IMR-90 (cell line): Measurements from ENCODE around the gene RPGRIP1L. TPM values are rescaled to one million over a fixed set of nuclear protein-coding genes. Genes with fewer than 3 reads are reported as not detected.

Experiments used
- ATAC-seq: fragments of 200-7000 bp; cut with Tn5 transposase; 2 replicates; pipeline ENCODE4 v1.9.1; 2020; ENCODE audit warnings: low read depth, mild to moderate bottlenecking, moderate library complexity
- BruUV-seq: library from RNA; stranded (reverse); fragments of 400-500 nt; replicated peaks from 2 replicates; lab custom pipeline; 2021; lab: Mats Ljungman, UMichigan
- CTCF ChIA-PET: fragments of 300-600 bp; formaldehyde crosslinking; extraction: SDS; loops from one replicate; lab custom pipeline; 2021; ENCODE audit warnings: antibody characterized with exemption; lab: Yijun Ruan, JAX
- POLR2A ChIA-PET: fragments of 300-600 bp; sonication (Branson Sonifier 250); formaldehyde crosslinking; loops from one replicate; lab custom pipeline; 2022; ENCODE audit warnings: antibody characterized with exemption; ENCODE audit not compliant: unreplicated experiment; lab: Charles Lee
- DNase-seq: peaks from one replicate; pipeline ENCODE4 v3.0.0; 2013
- H2AFZ ChIP-seq: replicated peaks from 2 replicates; pipeline ENCODE3; 2013; ENCODE audit warnings: low read length, mild to moderate bottlenecking; ENCODE audit not compliant: poor library complexity
- H2AK5ac ChIP-seq: 2 replicates; pipeline ENCODE4 v1.6.1; 2013; ENCODE audit warnings: low read depth, low read length, inconsistent platforms
- H2AK9ac ChIP-seq: replicated peaks from 2 replicates; pipeline ENCODE3; 2013; ENCODE audit warnings: mild to moderate bottlenecking, low read depth, low read length, moderate library complexity; ENCODE audit not compliant: poor library complexity
- H2BK120ac ChIP-seq: 2 replicates; pipeline ENCODE4 v1.6.1; 2013; ENCODE audit warnings: low read depth, low read length, inconsistent platforms
- H2BK15ac ChIP-seq: 3 replicates; pipeline ENCODE4 v1.6.1; 2013; ENCODE audit warnings: low read depth, low read length, inconsistent platforms
- H2BK20ac ChIP-seq: 2 replicates; pipeline ENCODE4 v1.6.1; 2013; ENCODE audit warnings: low read depth, mild to moderate bottlenecking, inconsistent platforms, low read length, moderate library complexity
- H2BK5ac ChIP-seq: 2 replicates; pipeline ENCODE4 v1.6.1; 2013; ENCODE audit warnings: mild to moderate bottlenecking, low read depth, low read length, inconsistent platforms; ENCODE audit not compliant: poor library complexity, severe bottlenecking
- H3K14ac ChIP-seq: replicated peaks from 2 replicates; pipeline ENCODE4 v1.6.1; 2013; ENCODE audit warnings: low read depth, low read length, inconsistent platforms
- H3K18ac ChIP-seq: 2 replicates; pipeline ENCODE4 v1.6.1; 2013; ENCODE audit warnings: low read depth, low read length, control low read depth
- H3K23ac ChIP-seq: 2 replicates; pipeline ENCODE4 v1.6.1; 2013; ENCODE audit warnings: low read depth, low read length, inconsistent platforms
- H3K27ac ChIP-seq: 2 replicates; pipeline ENCODE4 v1.5.1; 2013; ENCODE audit warnings: mild to moderate bottlenecking, control low read depth, low read length; ENCODE audit not compliant: insufficient read depth
- H3K27me3 ChIP-seq: 2 replicates; pipeline ENCODE4 v1.6.1; 2013; ENCODE audit warnings: low read length; ENCODE audit not compliant: control insufficient read depth, insufficient read depth
- H3K36me3 ChIP-seq: 2 replicates; pipeline ENCODE4 v1.6.1; 2013; ENCODE audit warnings: low read length, mixed read lengths; ENCODE audit not compliant: control insufficient read depth, insufficient read depth
- H3K4ac ChIP-seq: 2 replicates; pipeline ENCODE4 v1.6.1; 2013; ENCODE audit warnings: low read depth, low read length, inconsistent platforms
- H3K4me1 ChIP-seq: 2 replicates; pipeline ENCODE4 v1.6.1; 2013; ENCODE audit warnings: low read length, mixed read lengths; ENCODE audit not compliant: control insufficient read depth, insufficient read depth
- H3K4me2 ChIP-seq: 2 replicates; pipeline ENCODE4 v1.6.1; 2013; ENCODE audit warnings: low read depth, mild to moderate bottlenecking, control low read depth, low read length, moderate library complexity
- H3K4me3 ChIP-seq: 2 replicates; pipeline ENCODE4 v1.5.1; 2013; ENCODE audit warnings: low read depth, mild to moderate bottlenecking, control low read depth, low read length, moderate library complexity; ENCODE audit not compliant: insufficient read depth
- H3K56ac ChIP-seq: 2 replicates; pipeline ENCODE4 v1.6.1; 2013; ENCODE audit warnings: low read length, inconsistent platforms; ENCODE audit not compliant: insufficient read depth; ENCODE audit errors: extremely low read depth
- H3K79me1 ChIP-seq, 2 experiments: 2 replicates each; pipeline ENCODE4 v1.6.1; 2013; ENCODE audit warnings: low read length in 2 of 2, inconsistent platforms in 1 of 2, low read depth in 1 of 2
- H3K9ac ChIP-seq: 2 replicates; pipeline ENCODE4 v1.6.1; 2013; ENCODE audit warnings: low read depth, low read length, control low read depth
- H3K9me1 ChIP-seq: 2 replicates; pipeline ENCODE4 v1.6.1; 2013; ENCODE audit warnings: low read length, inconsistent platforms; ENCODE audit not compliant: insufficient read depth
- H3K9me3 ChIP-seq: 2 replicates; pipeline ENCODE4 v1.6.1; 2013; ENCODE audit warnings: low read length; ENCODE audit not compliant: control insufficient read depth, insufficient read depth
- H4K20me1 ChIP-seq: 2 replicates; pipeline ENCODE4 v1.6.1; 2013; ENCODE audit warnings: low read length, inconsistent platforms; ENCODE audit not compliant: insufficient read depth
- H4K5ac ChIP-seq: 2 replicates; pipeline ENCODE4 v1.6.1; 2013; ENCODE audit warnings: mild to moderate bottlenecking, low read depth, low read length, control low read depth
- H4K8ac ChIP-seq, 2 experiments: 2 replicates each; pipeline ENCODE4 v1.6.1; 2013; ENCODE audit warnings: low read depth in 2 of 2, low read length in 2 of 2, control low read depth in 1 of 2, inconsistent platforms in 1 of 2
- H4K91ac ChIP-seq: 2 replicates; pipeline ENCODE4 v1.6.1; 2013; ENCODE audit warnings: low read depth, low read length, inconsistent platforms; ENCODE audit not compliant: insufficient read depth
- BHLHE40 ChIP-seq: fragments of 150-350 bp; IDR thresholded peaks from 2 replicates; pipeline ENCODE4 v1.6.1; 2016; ENCODE audit warnings: mild to moderate bottlenecking, low read depth, low read length
- CEBPB ChIP-seq: IDR thresholded peaks from 2 replicates; pipeline ENCODE4 v1.6.1; 2012; ENCODE audit warnings: low read depth, low read length, improper control_type of control experiment
- CHD1 ChIP-seq: IDR thresholded peaks from 2 replicates; pipeline ENCODE4 v1.6.1; 2012; ENCODE audit warnings: low read depth, low read length, improper control_type of control experiment
- CTCF ChIP-seq: conservative IDR thresholded peaks from 2 replicates; pipeline ENCODE4 v1.5.1; 2012; ENCODE audit warnings: mild to moderate bottlenecking, low read depth, low read length, improper control_type of control experiment
- ELK1 ChIP-seq: fragments of 150-350 bp; IDR thresholded peaks from 2 replicates; pipeline ENCODE4 v1.6.1; 2016; ENCODE audit warnings: low read depth, mild to moderate bottlenecking, low read length, moderate library complexity, borderline replicate concordance
- FOS ChIP-seq: fragments of 150-350 bp; IDR thresholded peaks from 2 replicates; pipeline ENCODE4 v1.6.1; 2016; ENCODE audit warnings: low read depth, low read length
- MAFK ChIP-seq: IDR thresholded peaks from 2 replicates; pipeline ENCODE4 v1.6.1; 2012; ENCODE audit warnings: low read depth, low read length, improper control_type of control experiment
- MAZ ChIP-seq: IDR thresholded peaks from 2 replicates; pipeline ENCODE4 v1.6.1; 2012; ENCODE audit warnings: low read depth, mild to moderate bottlenecking, low read length, improper control_type of control experiment, moderate library complexity, borderline replicate concordance
- MXI1 ChIP-seq: IDR thresholded peaks from 2 replicates; pipeline ENCODE4 v1.6.1; 2012; ENCODE audit warnings: low read depth, mild to moderate bottlenecking, low read length, moderate library complexity, borderline replicate concordance
- NFE2L2 ChIP-seq: fragments of 150-350 bp; IDR thresholded peaks from 2 replicates; pipeline ENCODE4 v1.6.1; 2016; ENCODE audit warnings: low read depth, mild to moderate bottlenecking, low read length
- POLR2A ChIP-seq: IDR thresholded peaks from 2 replicates; pipeline ENCODE4 v1.6.1; 2012; ENCODE audit warnings: mild to moderate bottlenecking, low read depth, low read length
- RAD21 ChIP-seq: IDR thresholded peaks from 2 replicates; pipeline ENCODE4 v1.6.1; 2012; ENCODE audit warnings: low read length, improper control_type of control experiment
- RCOR1 ChIP-seq: IDR thresholded peaks from 2 replicates; pipeline ENCODE4 v1.6.1; 2012; ENCODE audit warnings: mild to moderate bottlenecking, low read length, improper control_type of control experiment; ENCODE audit not compliant: insufficient replicate concordance
- RFX5 ChIP-seq: IDR thresholded peaks from 2 replicates; pipeline ENCODE4 v1.8.0; 2012; ENCODE audit warnings: low read depth, mild to moderate bottlenecking, low read length, moderate library complexity
- SMC3 ChIP-seq: fragments of 150-350 bp; IDR thresholded peaks from 2 replicates; pipeline ENCODE4 v1.6.1; 2016; ENCODE audit warnings: low read depth, mild to moderate bottlenecking, antibody characterized with exemption, low read length, moderate library complexity
- USF2 ChIP-seq: fragments of 150-350 bp; IDR thresholded peaks from 2 replicates; pipeline ENCODE4 v1.6.1; 2017; ENCODE audit warnings: mild to moderate bottlenecking, antibody characterized with exemption, low read length, low read depth
- WGBS, 2 experiments: methylation state at CpG; one replicate each; pipeline versions ENCODE4 v1.1.5 to v1.1.7; 2013; ENCODE audit warnings: missing lambda C conversion rate in 2 of 2; ENCODE audit not compliant: insufficient read length in 1 of 2; ENCODE audit errors: extremely low coverage in 2 of 2; 5-methylcytosine and 5-hydroxymethylcytosine counted together
- dilution Hi-C: fragments of 300-500 bp; cut with HindIII; formaldehyde crosslinking; loops from one replicate; pipeline ENCODE4 v1.14.3; 2018; ENCODE audit warnings: low sequenced_read_pairs; ENCODE audit not compliant: unreplicated experiment
- in situ Hi-C: fragments of 300-500 bp; cut with MboI; formaldehyde crosslinking; loops from 3 replicates; pipeline ENCODE4 v1.14.3; 2019; ENCODE audit warnings: low sequenced_read_pairs, inconsistent platforms, mixed read lengths
- intact Hi-C: fragments of 100-400 bp; cut with micrococcal nuclease; formaldehyde crosslinking; loops from 2 replicates; pipeline ENCODE4 v1.10.0; 2022
- polyA plus RNA-seq, 3 experiments: library from polyadenylated mRNA; depleted of rRNA; stranded (reverse); fragments of >200 nt; gene quantifications; 2 replicates each; pipeline ENCODE4 v1.2.3, GENCODE V29; 2012; ENCODE audit warnings: low replicate concordance in 1 of 3
- total RNA-seq: library from RNA; depleted of rRNA; stranded (reverse); fragments of >200 nt; gene quantifications from 2 replicates; pipeline ENCODE4 v1.2.3, GENCODE V29; 2012

RPGRIP1L gene
- total and polyA plus RNA-seq, 2 of the 4 experiments (the other 2 are of a cell fraction): 7.3 to 10.4 TPM

GRCh38 chr16:53743149-53743566 is 39.5 kb upstream of the RPGRIP1L start:
- DNase-seq (peak; percentile 18), ATAC-seq (no peak)
- CTCF ChIA-PET: interaction anchor here (0.6 to 2.1 kb wide), 6 partner anchors 10 to 135 kb away, joined by 4 to 7 read pairs (median 6); no protein-coding TSS in a partner anchor
- H3K23ac ChIP-seq: no peak overlapping the region
- H3K27me3 ChIP-seq: no peaks in the 10 kb centered on the region
- H3K14ac ChIP-seq: no peak overlapping the region
- H2BK120ac ChIP-seq: no peak overlapping the region
- in situ Hi-C loops (no loop called here), intact Hi-C loops (no loop called here), dilution Hi-C loops (no loop called here)
- peaks cover 8% of the 10 kb centered on the region; the same call in 1 of the 2 replicates for H3K9me1 ChIP-seq
- no peak overlapping the region for H4K8ac ChIP-seq
- H3K27ac ChIP-seq: no peak overlapping the region
- no CpG with 5 or more reads among the region's 3 CpGs for WGBS, 2 experiments
- H3K4ac ChIP-seq: peak overlapping the region; percentile 35; the same call in 1 of the 2 replicates
- POLR2A ChIA-PET: no interaction called here
- TF ChIP-seq MAFK (no peak), USF2 (no peak), ELK1 (no peak), RAD21 (peak; percentile 35), CHD1 (no peak), RFX5 (no peak), SMC3 (peak; percentile 29; the same call in 1 of the 2 replicates), BHLHE40 (no peak), CEBPB (no peak), CTCF (peak; percentile 46), NFE2L2 (no peak), MXI1 (no peak), POLR2A (no peak), RCOR1 (no peak), MAZ (no peak), FOS (no peak)
- H2AK9ac ChIP-seq: no peak overlapping the region
- H3K79me1 ChIP-seq: peaks cover 20 to 50% of the 10 kb centered on the region in 2 experiments
- H3K36me3 ChIP-seq: no peaks in the 10 kb centered on the region
- H3K18ac ChIP-seq: no peak overlapping the region
- no peak overlapping the region for H2AK5ac ChIP-seq
- no peak overlapping the region for H3K4me3 ChIP-seq
- H3K4me1 ChIP-seq: peaks cover 5% of the 10 kb centered on the region
- H3K9me3 ChIP-seq: no peaks in the 10 kb centered on the region
- BruUV-seq: no TSS peak
- H4K5ac ChIP-seq: peak overlapping the region; percentile 36; the same call in 1 of the 2 replicates
- H2BK15ac ChIP-seq: no peak overlapping the region
- no peak overlapping the region for H4K91ac ChIP-seq
- H2AFZ ChIP-seq: no peak overlapping the region
- H2BK20ac ChIP-seq: no peak overlapping the region; the same call in 1 of the 2 replicates
- H4K20me1 ChIP-seq: peaks cover 24% of the 10 kb centered on the region
- no peak overlapping the region for H3K9ac ChIP-seq
- H2BK5ac ChIP-seq: no peak overlapping the region
- no peak overlapping the region for H3K56ac ChIP-seq
- H3K4me2 ChIP-seq: no peak overlapping the region
